H7 (cell line): Measurements from ENCODE around the gene STARD9. TPM values are rescaled to one million over a fixed set of nuclear protein-coding genes. Genes with fewer than 3 reads are reported as not detected.

Source experiments
- DNase-seq: peaks from one replicate; pipeline ENCODE4 v3.0.0; 2012
- H3K27me3 ChIP-seq: 2 replicates; pipeline ENCODE4 v1.6.0; 2011; ENCODE audit warnings: mild to moderate bottlenecking, low read length; ENCODE audit not compliant: control insufficient read depth, insufficient read depth
- H3K36me3 ChIP-seq: replicated peaks from 2 replicates; pipeline ENCODE4 v1.5.1; 2011; ENCODE audit warnings: low read length; ENCODE audit not compliant: control insufficient read depth, insufficient read depth
- H3K4me3 ChIP-seq: 2 replicates; pipeline ENCODE4 v1.5.1; 2011; ENCODE audit warnings: low read depth, mild to moderate bottlenecking, control low read depth, low read length, moderate library complexity; ENCODE audit not compliant: insufficient read depth
- total RNA-seq: library from RNA; depleted of rRNA; stranded (reverse); fragments of >200 nt; shearing (Covaris generic); gene quantifications from 2 replicates; pipeline ENCODE4 v1.2.3, GENCODE V29; 2014

Gene STARD9
- total RNA-seq, 1 experiment from 2014 or later, result 1.4 TPM

DNA sequence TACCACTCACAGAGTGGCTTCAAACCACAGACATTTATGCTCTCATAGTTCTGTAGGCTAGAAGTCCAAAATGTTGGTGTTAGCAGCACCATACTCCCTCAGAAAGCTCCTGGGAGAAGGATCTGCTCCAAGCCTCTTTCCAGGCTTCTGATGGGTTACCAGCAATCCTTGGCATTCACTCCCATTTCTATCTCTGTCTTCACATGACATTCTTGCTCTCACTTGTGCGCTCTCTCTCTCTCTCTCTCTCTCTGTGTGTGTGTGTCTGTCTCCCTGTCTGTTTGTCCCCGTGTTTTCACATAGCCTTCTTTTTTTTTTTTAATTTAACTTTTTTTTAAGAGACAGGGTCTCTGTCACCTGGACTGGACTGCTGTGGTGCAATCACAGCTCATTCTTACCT lies 135.3 kb downstream of the STARD9 start:
- H3K4me3 ChIP-seq, result no peak overlapping the region
- no peak for DNase-seq
- H3K36me3 ChIP-seq, result no peaks in the 10 kb centered on the region
- no peaks in the 10 kb centered on the region for H3K27me3 ChIP-seq

DNA sequence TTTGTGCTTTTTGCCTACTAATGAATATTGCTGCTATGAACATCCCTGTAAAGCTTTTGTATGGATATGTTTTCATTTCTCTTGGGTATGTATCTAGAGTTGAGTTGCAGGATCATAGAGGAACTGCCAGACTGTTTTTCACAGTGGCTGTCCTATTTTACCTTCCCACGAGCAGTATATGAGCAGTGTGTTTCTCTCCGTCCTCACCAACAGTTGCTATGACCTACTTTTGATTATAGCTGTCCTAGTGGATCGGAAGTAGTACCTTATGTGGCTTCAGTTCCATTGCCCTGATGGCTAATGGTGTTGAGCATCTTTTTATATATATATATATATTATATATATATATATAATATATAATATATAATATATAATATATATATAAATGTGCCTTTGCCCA lies 136.3 kb downstream of the STARD9 start:
- H3K36me3 ChIP-seq, result no peaks in the 10 kb centered on the region
- no peak overlapping the region for H3K4me3 ChIP-seq
- H3K27me3 ChIP-seq, result no peaks in the 10 kb centered on the region
- DNase-seq, result no peak

DNA sequence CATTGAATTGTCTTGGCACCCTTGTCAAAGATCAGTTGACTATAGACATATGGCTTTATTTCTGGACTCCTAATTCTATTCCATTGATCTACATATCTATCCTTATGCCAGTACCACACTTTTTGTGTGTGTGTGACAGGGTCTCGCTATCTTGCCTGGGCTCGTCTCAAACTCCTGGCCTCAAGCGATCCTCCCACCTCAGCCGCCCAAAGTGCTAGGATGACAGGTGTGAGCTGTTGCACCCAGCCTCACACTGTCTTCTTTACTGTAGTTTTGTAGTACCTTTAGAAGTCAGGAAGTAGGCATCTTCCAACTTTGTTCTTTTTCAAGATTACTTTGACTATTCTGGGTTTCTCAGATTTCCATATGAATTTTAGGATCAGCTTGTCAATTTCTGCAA lies 137.2 kb downstream of the STARD9 start:
- no peak for DNase-seq

DNA sequence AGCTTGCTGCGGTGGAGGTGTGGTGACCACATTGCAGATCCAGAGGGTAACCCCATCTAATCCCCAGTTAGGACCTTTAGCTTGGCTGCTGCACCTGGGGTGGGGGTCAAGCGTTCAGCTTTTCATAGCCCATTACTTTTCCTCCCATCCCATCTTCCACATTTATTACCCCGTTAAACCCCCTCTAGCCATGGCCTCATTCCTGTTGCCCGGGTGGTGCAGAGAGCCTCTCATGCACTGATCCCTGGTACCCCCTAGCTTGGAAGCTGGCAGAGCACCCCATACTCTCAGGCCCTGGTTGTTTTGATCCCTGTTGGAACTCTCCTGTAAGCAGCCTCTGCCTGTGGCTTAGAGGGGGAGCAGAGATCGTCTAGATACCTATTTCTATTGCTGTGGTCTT lies 140.7 kb downstream of the STARD9 start:
- H3K36me3 ChIP-seq, result no peaks in the 10 kb centered on the region; the same call in 1 of the 2 replicates
- no peaks in the 10 kb centered on the region for H3K27me3 ChIP-seq
- no peak overlapping the region for H3K4me3 ChIP-seq
- DNase-seq, result no peak

More for the DNA sequence above, 137.2 kb downstream of the STARD9 start:
- H3K4me3 ChIP-seq, result no peak overlapping the region
- H3K36me3 ChIP-seq, result no peaks in the 10 kb centered on the region
- no peaks in the 10 kb centered on the region for H3K27me3 ChIP-seq

DNA sequence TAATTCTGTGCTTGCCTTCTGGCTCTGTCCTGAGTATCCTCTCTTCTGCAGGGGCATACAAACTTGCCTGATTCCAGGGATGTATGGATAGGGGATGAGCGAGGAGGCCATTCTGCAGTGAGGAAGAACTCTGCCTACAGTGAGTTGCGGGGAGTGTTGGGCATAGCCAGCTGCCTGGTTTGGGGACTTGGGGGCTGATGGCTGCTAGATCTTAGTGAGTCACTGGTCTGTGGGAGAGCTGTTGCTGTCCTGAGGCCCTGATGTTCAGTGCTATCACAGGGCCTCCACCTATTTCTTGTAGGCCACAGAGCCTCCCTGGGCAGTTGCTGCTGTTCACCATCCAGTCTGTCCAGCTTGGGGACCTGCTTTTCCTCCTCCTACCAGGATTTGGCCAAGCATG lies 141.2 kb downstream of the STARD9 start:
- Histone ChIP-seq H3K27me3 (no peaks in the 10 kb centered on the region), H3K4me3 (no peak overlapping the region), H3K36me3 (no peaks in the 10 kb centered on the region; the same call in 1 of the 2 replicates)
- DNase-seq, result no peak

DNA sequence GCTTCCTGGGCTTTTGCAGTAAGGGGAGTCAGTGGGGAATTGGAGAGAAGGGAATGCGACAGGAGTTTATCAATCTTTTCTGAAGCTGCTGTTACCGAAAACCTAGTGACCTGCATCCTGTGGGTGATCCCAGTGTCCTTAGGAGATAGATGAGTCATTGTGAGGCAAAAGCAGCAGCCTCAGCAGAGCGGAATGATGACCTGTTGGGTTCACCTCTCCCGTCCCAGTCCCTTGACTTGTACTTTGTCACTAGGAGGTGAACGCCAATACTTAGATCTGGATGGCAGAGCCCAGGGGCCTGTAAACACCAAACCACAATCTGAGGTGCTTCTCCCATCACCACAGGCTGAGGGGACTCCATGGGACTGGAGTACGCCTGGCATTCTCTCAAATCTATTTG lies 143.6 kb downstream of the STARD9 start:
- no peaks in the 10 kb centered on the region for H3K27me3 ChIP-seq
- no peak for DNase-seq
- H3K36me3 ChIP-seq, result peaks cover under 1% of the 10 kb centered on the region
- no peak overlapping the region for H3K4me3 ChIP-seq

DNA sequence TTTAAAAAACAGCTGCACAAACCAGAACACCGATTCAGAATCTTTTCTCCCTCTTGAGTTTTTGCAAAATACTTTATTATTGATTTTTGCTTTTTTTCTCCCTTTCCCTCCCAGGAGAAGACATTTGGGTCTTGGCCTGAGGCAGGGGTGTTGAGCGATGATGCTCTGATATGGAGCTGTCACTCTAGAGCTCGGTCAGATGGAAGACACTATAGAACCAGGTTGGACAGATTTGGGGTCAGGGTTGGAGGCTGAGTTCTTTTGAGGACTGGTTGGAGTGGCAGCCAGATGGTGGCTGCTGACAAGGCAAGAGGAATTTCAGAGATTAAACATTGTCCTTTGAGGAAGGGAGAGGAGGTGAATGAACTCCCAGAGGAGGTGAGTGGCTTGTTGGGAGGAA lies 144.7 kb downstream of the STARD9 start:
- Histone ChIP-seq H3K4me3 (no peak overlapping the region), H3K36me3 (peaks cover 11% of the 10 kb centered on the region), H3K27me3 (no peaks in the 10 kb centered on the region)
- DNase-seq, result no peak

DNA sequence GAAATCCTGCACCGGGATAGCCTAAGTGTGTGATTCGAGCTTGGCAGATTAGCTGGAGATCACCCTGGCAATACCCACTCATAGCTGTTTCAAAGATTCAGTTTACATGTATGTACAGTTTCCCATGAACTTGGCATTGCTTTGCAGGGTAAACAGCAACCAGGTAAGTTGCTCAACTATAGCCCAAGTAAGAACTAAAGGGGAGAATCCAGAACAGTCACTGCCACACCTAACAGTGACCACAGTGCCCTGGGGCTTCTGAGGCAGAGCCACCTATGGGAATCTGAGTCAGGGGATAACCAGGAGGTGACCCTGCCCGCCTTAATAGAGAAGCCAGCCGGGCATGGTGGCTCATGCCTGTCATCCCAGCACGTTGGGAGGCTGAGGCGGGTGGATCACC lies 145.6 kb downstream of the STARD9 start:
- H3K4me3 ChIP-seq, result no peak overlapping the region
- H3K36me3 ChIP-seq, result peaks cover 17% of the 10 kb centered on the region
- no peaks in the 10 kb centered on the region for H3K27me3 ChIP-seq
- DNase-seq, result no peak

DNA sequence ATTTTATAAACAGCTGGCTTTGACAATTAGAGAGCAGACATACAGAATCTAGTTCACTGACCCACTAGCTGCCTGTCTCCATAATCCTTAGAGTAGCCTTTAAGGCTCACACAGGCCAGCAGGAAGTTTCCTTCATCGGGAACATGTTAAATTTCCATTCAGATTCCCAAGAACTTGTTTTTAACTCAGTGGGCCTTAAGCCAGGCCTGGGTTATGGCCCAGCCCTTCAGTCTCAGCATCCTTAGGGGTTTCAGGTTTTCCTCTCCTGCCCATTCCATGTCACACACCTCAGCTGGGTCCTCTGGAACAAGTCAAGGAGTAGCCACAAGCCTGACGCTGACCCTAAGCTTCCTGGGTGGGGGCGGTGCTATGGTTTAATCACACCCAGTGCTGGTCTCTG lies 146.5 kb downstream of the STARD9 start:
- Histone ChIP-seq H3K36me3 (peaks cover 21% of the 10 kb centered on the region), H3K27me3 (no peaks in the 10 kb centered on the region), H3K4me3 (no peak overlapping the region)

DNA sequence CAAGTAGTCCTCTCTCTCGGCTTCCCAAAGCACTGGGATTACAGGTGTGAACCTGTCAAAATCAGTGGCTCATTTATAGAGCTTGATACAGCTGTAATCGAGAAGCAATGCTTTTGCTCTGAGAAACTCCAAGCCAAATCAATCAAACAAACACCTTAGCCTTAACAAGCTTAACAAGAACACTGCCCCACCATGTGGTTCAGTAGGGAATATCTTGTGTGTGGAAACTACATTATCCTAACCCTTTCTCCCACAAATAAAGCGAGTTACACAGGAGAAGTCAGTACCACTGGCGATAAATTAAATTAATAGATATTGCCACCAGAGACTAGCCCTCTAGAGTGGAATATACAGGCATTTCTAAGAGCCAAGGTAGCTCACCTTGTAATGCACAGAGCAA lies 147.7 kb downstream of the STARD9 start:
- no peak overlapping the region for H3K4me3 ChIP-seq
- peaks cover 26% of the 10 kb centered on the region for H3K36me3 ChIP-seq
- DNase-seq, result no peak
- H3K27me3 ChIP-seq, result no peaks in the 10 kb centered on the region

More for the DNA sequence above, 146.5 kb downstream of the STARD9 start:
- DNase-seq, result no peak

DNA sequence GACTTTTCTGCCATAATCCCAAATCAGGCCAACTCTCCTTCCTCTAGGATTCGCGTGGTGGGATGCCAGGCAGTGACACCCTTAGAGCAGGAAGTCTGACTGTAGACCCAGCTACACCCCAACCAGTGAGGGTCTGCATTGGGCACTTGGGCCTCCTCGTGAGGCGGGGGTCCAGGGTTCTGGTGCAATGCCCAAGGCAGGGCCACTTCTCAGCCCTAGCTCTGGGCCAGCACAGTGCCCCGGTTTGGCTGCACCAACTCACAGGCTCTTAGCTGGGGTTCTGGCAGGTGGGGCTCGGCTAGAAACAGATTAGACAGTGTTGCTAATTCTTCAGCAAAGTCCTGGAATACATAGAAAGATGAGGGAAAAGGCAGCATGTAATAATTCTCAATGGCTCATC lies 148.9 kb downstream of the STARD9 start:
- DNase-seq, result no peak
- Histone ChIP-seq H3K4me3 (no peak overlapping the region), H3K36me3 (peaks cover 26% of the 10 kb centered on the region), H3K27me3 (no peaks in the 10 kb centered on the region)

DNA sequence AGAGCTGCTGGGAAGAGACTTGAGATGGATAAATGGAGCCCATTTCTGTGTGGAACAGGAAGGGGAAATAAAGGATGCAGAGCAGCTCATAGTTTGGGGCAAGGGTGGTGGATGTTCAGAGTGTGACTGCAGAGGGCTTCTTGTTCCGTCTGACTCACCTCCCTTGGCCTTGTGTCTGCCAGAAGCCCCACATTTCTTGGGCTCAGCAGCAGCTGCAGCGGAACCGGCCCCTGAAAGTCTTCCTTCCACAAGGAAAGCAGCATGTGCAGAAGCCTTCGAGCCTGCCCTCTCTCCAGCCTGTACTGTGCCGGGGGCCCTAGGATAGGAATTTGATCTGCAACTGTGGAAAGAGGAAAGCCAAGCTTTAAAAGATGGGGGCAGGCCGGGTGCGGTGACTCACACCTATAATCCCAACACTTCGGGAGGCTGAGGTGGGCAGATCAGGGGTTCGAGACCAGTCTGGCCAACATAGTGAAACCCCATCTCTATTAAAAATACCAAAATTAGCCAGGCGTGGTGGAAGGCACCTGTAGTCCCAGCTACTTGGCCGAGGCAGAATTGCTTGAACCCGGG lies 150.0 kb downstream of the STARD9 start:
- peaks cover 30% of the 10 kb centered on the region for H3K36me3 ChIP-seq
- DNase-seq, result no peak

DNA sequence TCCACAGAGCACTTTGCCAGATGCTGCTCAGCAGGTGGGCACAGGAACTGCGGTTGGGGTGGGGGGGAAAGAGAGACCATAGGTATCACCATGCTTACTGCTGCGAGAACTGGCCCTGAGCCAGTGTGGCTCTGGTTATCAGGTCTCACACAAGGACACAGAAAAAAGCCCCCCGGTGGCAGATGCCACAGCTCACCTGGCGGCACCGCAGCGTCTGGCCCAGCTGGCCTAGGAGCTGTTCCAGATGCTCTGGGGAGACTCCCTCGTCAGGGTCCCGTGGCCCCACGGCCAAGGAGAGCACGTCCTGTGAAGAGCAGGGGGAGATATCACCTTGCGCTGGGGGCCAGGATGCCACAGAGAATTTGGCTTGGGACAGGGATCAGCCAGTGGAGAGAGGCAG lies 150.7 kb downstream of the STARD9 start:
- peak; percentile 57 for DNase-seq

More for the DNA sequence above, 150.0 kb downstream of the STARD9 start:
- Histone ChIP-seq H3K4me3 (no peak overlapping the region), H3K27me3 (no peaks in the 10 kb centered on the region)

DNA sequence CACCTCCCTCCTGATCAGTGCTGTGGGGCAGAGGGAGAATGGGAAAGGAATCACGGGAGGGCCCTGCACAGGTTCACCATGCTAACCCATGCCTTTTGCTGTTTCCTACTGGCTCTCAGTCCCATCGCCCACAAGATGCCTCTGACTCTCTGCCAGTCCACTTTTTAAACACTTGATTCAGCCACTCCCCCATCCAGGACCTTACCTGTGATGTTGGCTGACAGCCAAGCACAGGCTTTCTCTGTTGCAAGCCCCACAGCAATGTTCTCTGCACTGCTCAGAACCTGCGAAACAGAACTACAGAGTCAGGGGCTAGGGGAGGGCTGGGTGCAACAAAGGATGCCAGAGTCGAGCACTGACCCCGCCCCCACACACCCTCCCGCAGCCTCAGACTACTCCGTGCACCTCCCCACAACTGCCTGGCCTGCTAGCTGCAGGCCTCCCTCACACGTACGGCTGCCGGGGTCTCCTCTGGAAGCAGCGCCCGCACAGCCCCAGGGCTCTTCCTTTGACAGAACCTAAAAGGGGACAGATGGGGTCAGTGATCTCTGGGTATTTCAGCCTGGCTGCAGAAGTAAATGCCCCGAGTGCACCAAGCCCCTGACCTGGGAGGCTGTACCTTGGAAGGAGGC lies 152.5 kb downstream of the STARD9 start:
- no peaks in the 10 kb centered on the region for H3K27me3 ChIP-seq
- DNase-seq, result peak; percentile 59
- no peak overlapping the region for H3K4me3 ChIP-seq
- H3K36me3 ChIP-seq, result peaks cover 40% of the 10 kb centered on the region

More for the DNA sequence above, 150.7 kb downstream of the STARD9 start:
- Histone ChIP-seq H3K4me3 (no peak overlapping the region), H3K27me3 (no peaks in the 10 kb centered on the region), H3K36me3 (peaks cover 34% of the 10 kb centered on the region)

DNA sequence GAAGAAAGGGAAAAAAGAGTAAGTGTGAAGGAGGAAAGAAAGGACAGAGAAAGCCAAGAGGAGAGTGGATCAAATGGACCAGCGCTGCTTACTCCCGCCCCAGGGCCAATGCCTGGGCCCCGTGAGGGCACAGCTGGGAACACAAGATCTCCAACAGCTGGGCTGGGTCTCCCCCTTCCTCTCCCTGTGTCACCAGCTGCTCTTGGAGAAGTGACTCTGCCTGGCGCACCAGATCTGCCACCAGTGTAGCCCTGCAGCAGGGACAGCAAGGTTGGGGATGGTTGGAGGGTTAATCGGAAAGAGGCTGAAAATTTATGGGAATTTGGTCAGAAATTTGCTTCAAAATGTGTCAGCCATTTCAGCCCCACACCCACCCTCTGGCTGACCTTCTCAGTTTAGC lies 153.2 kb downstream of the STARD9 start:
- H3K4me3 ChIP-seq, result no peak overlapping the region
- peaks cover 42% of the 10 kb centered on the region for H3K36me3 ChIP-seq
- DNase-seq, result no peak

More for the DNA sequence above, 153.2 kb downstream of the STARD9 start:
- H3K27me3 ChIP-seq, result no peaks in the 10 kb centered on the region
